Liver (tissue), 9 donors: ENCODE measurements around the gene COQ6. TPM values are rescaled to one million over a fixed set of nuclear protein-coding genes. Genes with fewer than 3 reads are reported as not detected.
"Not testable (repeated sequence)": the region's sequence is repeated elsewhere in the genome, so short reads cannot be mapped to it uniquely, and the experiment has no call there.

Experiments used
- DNase-seq: peaks from one replicate; pipeline ENCODE4 v3.0.0-alpha.2; 2017; ENCODE audit warnings: low spot score
- H3K27ac ChIP-seq, 2 donors: one replicate each; pipeline ENCODE4 v1.7.0; 2013; ENCODE audit warnings: inconsistent platforms in 2 of 2, low read length in 2 of 2, control low read depth in 1 of 2, low read depth in 1 of 2, mild to moderate bottlenecking in 1 of 2
- H3K27me3 ChIP-seq, 4 donors: one replicate each; pipeline versions ENCODE4 v1.6.1 to v1.7.0; 2013; ENCODE audit warnings: low read length in 3 of 4, inconsistent platforms in 1 of 4, mild to moderate bottlenecking in 1 of 4, moderate library complexity in 1 of 4; ENCODE audit not compliant: control insufficient read depth in 4 of 4, insufficient read depth in 4 of 4
- H3K36me3 ChIP-seq, 4 donors: one replicate each; pipeline versions ENCODE4 v1.6.1 to v1.7.0; 2013; ENCODE audit warnings: low read length in 3 of 4, mild to moderate bottlenecking in 3 of 4, low read depth in 1 of 4, moderate library complexity in 1 of 4; ENCODE audit not compliant: control insufficient read depth in 4 of 4, insufficient read depth in 3 of 4
- H3K4me1 ChIP-seq, 4 donors: one replicate each; pipeline versions ENCODE4 v1.6.1 to v1.7.0; 2013; ENCODE audit warnings: low read length in 3 of 4, mild to moderate bottlenecking in 3 of 4, moderate library complexity in 1 of 4; ENCODE audit not compliant: control insufficient read depth in 4 of 4, insufficient read depth in 4 of 4
- H3K4me3 ChIP-seq, 3 donors: one replicate each; pipeline versions ENCODE4 v1.6.1 to v1.7.0; 2013; ENCODE audit warnings: low read length in 3 of 3, control low read depth in 1 of 3, low read depth in 1 of 3, mild to moderate bottlenecking in 1 of 3
- H3K9ac ChIP-seq, 2 donors: one replicate each; pipeline ENCODE4 v1.7.0; 2013; ENCODE audit warnings: low read length in 2 of 2, mild to moderate bottlenecking in 2 of 2, moderate library complexity in 2 of 2, control low read depth in 1 of 2, low read depth in 1 of 2
- H3K9me3 ChIP-seq, 4 donors: one replicate each; pipeline versions ENCODE4 v1.6.1 to v1.7.0; 2013; ENCODE audit warnings: low read length in 3 of 4; ENCODE audit not compliant: control insufficient read depth in 4 of 4
- ATF3 ChIP-seq: IDR thresholded peaks from 2 replicates; pipeline ENCODE4 v1.6.1; 2016; ENCODE audit warnings: antibody characterized with exemption
- FOXA1 ChIP-seq: IDR thresholded peaks from 2 replicates; pipeline ENCODE4 v1.6.1; 2016; ENCODE audit warnings: antibody characterized with exemption
- FOXA2 ChIP-seq: IDR thresholded peaks from 2 replicates; pipeline ENCODE4 v1.6.1; 2016; ENCODE audit warnings: antibody characterized with exemption
- HNF4A ChIP-seq, 2 donors: conservative IDR thresholded peaks; 2 replicates each; pipeline ENCODE4 v1.6.1; 2016; ENCODE audit warnings: antibody characterized with exemption in 2 of 2, mild to moderate bottlenecking in 2 of 2
- HNF4G ChIP-seq: IDR thresholded peaks from 2 replicates; pipeline ENCODE4 v1.6.1; 2016; ENCODE audit warnings: antibody characterized with exemption
- MAX ChIP-seq: IDR thresholded peaks from 2 replicates; pipeline ENCODE4 v1.6.1; 2016; ENCODE audit warnings: antibody characterized with exemption
- NR2F2 ChIP-seq: IDR thresholded peaks from 2 replicates; pipeline ENCODE4 v1.6.1; 2016; ENCODE audit warnings: antibody characterized with exemption
- RAD21 ChIP-seq, 2 donors: IDR thresholded peaks; 2 replicates each; pipeline ENCODE4 v1.6.1; 2016; ENCODE audit warnings: antibody characterized with exemption in 2 of 2, mild to moderate bottlenecking in 2 of 2
- RXRA ChIP-seq, 2 donors: IDR thresholded peaks; 2 replicates each; pipeline ENCODE4 v1.6.1; 2017 to 2018; ENCODE audit warnings: antibody characterized with exemption in 2 of 2, mild to moderate bottlenecking in 1 of 2
- SP1 ChIP-seq: IDR thresholded peaks from 2 replicates; pipeline ENCODE4 v1.6.1; 2018; ENCODE audit warnings: antibody characterized with exemption, mild to moderate bottlenecking
- TAF1 ChIP-seq: conservative IDR thresholded peaks from 2 replicates; pipeline ENCODE4 v1.6.1; 2016; ENCODE audit warnings: antibody characterized with exemption, mild to moderate bottlenecking
- ZBTB33 ChIP-seq: IDR thresholded peaks from 2 replicates; pipeline ENCODE4 v1.6.1; 2016; ENCODE audit warnings: antibody characterized with exemption
- WGBS: extraction: QIAGEN DNeasy Blood & Tissue Kit; methylation state at CpG from one replicate; pipeline ENCODE4 v1.1.7; 2013; 5-methylcytosine and 5-hydroxymethylcytosine counted together
- polyA plus RNA-seq, 2 donors: library from polyadenylated mRNA; stranded (reverse) in 1 of 2; unstranded in 1 of 2; fragments of 200-250 nt in 1 of 2; fragments of >200 nt in 1 of 2; fragmentation: Nextera tagmentation in 1 of 2; extraction: Ambion mirVana in 1 of 2; gene quantifications; one replicate each; pipeline versions ENCODE4 v1.2.1 to v1.2.3, GENCODE V29; 2013 to 2015
- total RNA-seq, 2 donors: library from RNA; depleted of rRNA; stranded (reverse); fragments of >200 nt; gene quantifications; one replicate each; pipeline ENCODE4 v1.2.3, GENCODE V29; 2014
- donor health status: healthy.
- donor health status: healthy.
- donor health status: healthy.
- donor health status: healthy.
- donor health status: healthy.

Gene COQ6
- total and polyA plus RNA-seq, 4 donors: 12.6 to 33.7 (median 18.5) TPM

- Histone ChIP-seq H3K27me3 (no peaks in the 10 kb centered on the region), H3K27ac (peak overlapping the region; percentile 46 to 74), H3K9me3 (no peaks in the 10 kb centered on the region), H3K4me3 (peak overlapping the region in 1 of 3 donors; percentile 15), H3K9ac (no peak overlapping the region), H3K4me1 (peaks cover 12 to 51% (median 39%) of the 10 kb centered on the region in 4 donors), H3K36me3 (peaks cover 0 to 1% (median 0%) of the 10 kb centered on the region in 4 donors)
- DNase-seq: no peak
- WGBS: 52% methylated on average over 7 of the region's 7 CpGs
- TF ChIP-seq ZBTB33: no peak
- no peak for TF ChIP-seq HNF4G
- TF ChIP-seq FOXA1: no peak
- no peak for TF ChIP-seq RAD21 (IDR thresholded peaks at IDR 0.05)
- TF ChIP-seq FOXA2: no peak
- no peak for TF ChIP-seq NR2F2
Observed at GRCh38 chr14:73997944-73998447, 47.9 kb downstream of the COQ6 start.

- Histone ChIP-seq H3K27ac (peak overlapping the region; percentile 18 to 46), H3K9ac (no peak overlapping the region), H3K9me3 (no peaks in the 10 kb centered on the region), H3K4me3 (no peak overlapping the region), H3K4me1 (peaks cover 12 to 45% (median 35%) of the 10 kb centered on the region in 4 donors), H3K36me3 (peaks cover 0 to 5% (median under 1%) of the 10 kb centered on the region in 4 donors), H3K27me3 (no peaks in the 10 kb centered on the region)
- TF ChIP-seq TAF1: no peak
- peak; percentile 35 for TF ChIP-seq SP1
- TF ChIP-seq MAX: no peak
- no peak for TF ChIP-seq NR2F2
- TF ChIP-seq HNF4G: peak; percentile 42
- peak; percentile 81 to 82 for TF ChIP-seq HNF4A (conservative IDR thresholded peaks at IDR 0.05)
- no peak for TF ChIP-seq FOXA1
- TF ChIP-seq ATF3: no peak
- peak; percentile 23 to 38 for TF ChIP-seq RXRA (IDR thresholded peaks at IDR 0.05)
- no peak for DNase-seq
- 51% methylated on average over 2 of the region's 2 CpGs for WGBS
Observed at GRCh38 chr14:73998726-73999125, 48.6 kb downstream of the COQ6 start.

GRCh38 chr14:74005664-74006063 lies 55.6 kb downstream of the COQ6 start:
- not testable (repeated sequence) for DNase-seq, H3K9me3 ChIP-seq, H3K27me3 ChIP-seq, H3K27ac ChIP-seq, H3K9ac ChIP-seq, H3K4me1 ChIP-seq, H3K4me3 ChIP-seq
- H3K36me3 ChIP-seq: peaks cover 2 to 13% (median 7%) of the 10 kb centered on the region in 4 donors
- WGBS: 97% methylated on average over 3 of the region's 3 CpGs
